HG02943 (cell line): ENCODE measurements around the gene TBC1D2B.
"Not testable (repeated sequence)": the region's sequence is repeated elsewhere in the genome, so short reads cannot be mapped to it uniquely, and the experiment has no call there.

Experiments used
- ATAC-seq: cut with Tn5 transposase; IDR thresholded peaks from one replicate; pipeline ENCODE4 v1.9.1; 2021; ENCODE audit warnings: mild to moderate bottlenecking, low read depth, moderate library complexity; ENCODE audit not compliant: unreplicated experiment

The TBC1D2B gene

GRCh38 chr15:77980098-77980497 is 97.4 kb downstream of the TBC1D2B start:
- ATAC-seq: no peak

GRCh38 chr15:77979157-77979556 is 98.4 kb downstream of the TBC1D2B start:
- ATAC-seq: not testable (repeated sequence)

GRCh38 chr15:77978759-77979145 is 98.8 kb downstream of the TBC1D2B start:
- ATAC-seq: not testable (repeated sequence)

- ATAC-seq: not testable (repeated sequence)
These were observed 99.4 kb downstream of the TBC1D2B start for GRCh38 chr15:77977903-77978758.

- not testable (repeated sequence) for ATAC-seq
These were observed 100.6 kb downstream of the TBC1D2B start for GRCh38 chr15:77976760-77977525.

- not testable (repeated sequence) for ATAC-seq
These were observed 101.4 kb downstream of the TBC1D2B start for GRCh38 chr15:77976095-77976450.

- ATAC-seq: no peak
These were observed 102.0 kb downstream of the TBC1D2B start for GRCh38 chr15:77975332-77976094.

GRCh38 chr15:77974416-77975331 is 102.8 kb downstream of the TBC1D2B start:
- no peak for ATAC-seq

- ATAC-seq: no peak
These were observed 103.5 kb downstream of the TBC1D2B start for GRCh38 chr15:77974098-77974414.

- not testable (repeated sequence) for ATAC-seq
These were observed 104.0 kb downstream of the TBC1D2B start for GRCh38 chr15:77973273-77974097.

- ATAC-seq: not testable (repeated sequence)
These were observed 104.8 kb downstream of the TBC1D2B start for GRCh38 chr15:77972706-77973105.

GRCh38 chr15:77971875-77972274 is 105.6 kb downstream of the TBC1D2B start:
- not testable (repeated sequence) for ATAC-seq

- ATAC-seq: not testable (repeated sequence)
These were observed 106.6 kb downstream of the TBC1D2B start for GRCh38 chr15:77970813-77971360.

- no peak for ATAC-seq
These were observed 108.5 kb downstream of the TBC1D2B start for GRCh38 chr15:77969055-77969454.

- ATAC-seq: no peak
These were observed 109.7 kb downstream of the TBC1D2B start for GRCh38 chr15:77967798-77968197.

GRCh38 chr15:77967235-77967615 is 110.3 kb downstream of the TBC1D2B start:
- not testable (repeated sequence) for ATAC-seq

- ATAC-seq: no peak
These were observed 110.8 kb downstream of the TBC1D2B start for GRCh38 chr15:77966540-77967234.

GRCh38 chr15:77964193-77964592 is 113.3 kb downstream of the TBC1D2B start:
- ATAC-seq: no peak
